Measurements from ENCODE around the gene ZFPL1. TPM values are rescaled to one million over a fixed set of nuclear protein-coding genes. Genes with fewer than 3 reads are reported as not detected.
A peak's percentile ranks its signal among the peaks of the same experiment; 100 is the strongest.

Gene ZFPL1
- total and polyA plus RNA-seq, 10 of the 15 experiments (the other 5 are each of a cell fraction or from before 2014, with no cell fraction given), result 2.2 to 37.8 (median 27.0) TPM

- TF ChIP-seq MLLT1 (IDR thresholded peaks at IDR 0.05) (0 out of 2 replicates have a peak, but pooled peaks have one; percentile 31), IKZF2 (IDR thresholded peaks at IDR 0.05) (no peak), SUPT20H (IDR thresholded peaks at IDR 0.05; ENCODE audit: borderline replicate concordance, control insufficient read depth, low read depth, low read length) (no peak), SMAD1 (IDR thresholded peaks at IDR 0.05; ENCODE audit: low read depth, partially characterized antibody) (no peak), ZBTB4 (CRISPR knock-in tag; IDR thresholded peaks at IDR 0.05) (no peak), HDAC2 (IDR thresholded peaks at IDR 0.05) (no peak), STAT1 (conservative IDR thresholded peaks at IDR 0.05) (no peak), IRF4 (IDR thresholded peaks at IDR 0.05; ENCODE audit: low read depth, low read length) (0 out of 2 replicates have a peak, but pooled peaks have one; percentile 40), ZBTB40 (IDR thresholded peaks at IDR 0.05; ENCODE audit: borderline replicate concordance) (peak; percentile 98), RBBP5 (conservative IDR thresholded peaks at IDR 0.05) (no peak), TCF12 (IDR thresholded peaks at IDR 0.05; ENCODE audit: low read depth, low read length) (no peak; the same call in 1 of the 2 replicates), IKZF1 (conservative IDR thresholded peaks at IDR 0.05) (peak; percentile 72), ZBED1 (IDR thresholded peaks at IDR 0.05; ENCODE audit: borderline replicate concordance) (0 out of 2 replicates have a peak, but pooled peaks have one; percentile 83), NFIC (IDR thresholded peaks at IDR 0.05; ENCODE audit: low read depth, low read length) (no peak), IRF3 (IDR thresholded peaks at IDR 0.05) (no peak), E2F8 (IDR thresholded peaks at IDR 0.05; ENCODE audit: low read depth, partially characterized antibody) (peak; percentile 91)
Measured at GRCh38 chr11:65117206-65118096, 33.4 kb downstream of the ZFPL1 start, which contains the start of gene ZNHIT2 (continued).

Data from GM12878 (cell line).